SK-N-SH treated with all-trans-retinoic acid at 6 μM for 48 hours (cell line): ENCODE data around the gene CHKA.

ENCODE experiments used
- ATAC-seq: fragments of 200-7000 bp; cut with Tn5 transposase; 3 replicates; pipeline ENCODE4 v1.9.1; 2020; ENCODE audit warnings: mild to moderate bottlenecking, moderate library complexity
- ARNTL ChIP-seq: fragments of 450-650 bp; formaldehyde crosslinking; IDR thresholded peaks from 2 replicates; pipeline ENCODE4 v1.5.0; 2020; ENCODE audit warnings: low read depth, mild to moderate bottlenecking, moderate library complexity, borderline replicate concordance
- BACH2 ChIP-seq: fragments of 250-450 bp; sonication (Bioruptor Pico); IDR thresholded peaks from 2 replicates; pipeline ENCODE4 v1.9.0; 2021; ENCODE audit warnings: mild to moderate bottlenecking, borderline replicate concordance
- CSDC2 ChIP-seq: fragments of 250-450 bp; sonication (Bioruptor Pico); IDR thresholded peaks from 2 replicates; pipeline ENCODE4 v1.5.0; 2020; ENCODE audit warnings: mild to moderate bottlenecking, moderate library complexity
- GLIS3 ChIP-seq: fragments of 250-450 bp; sonication (Bioruptor Pico); IDR thresholded peaks from 2 replicates; pipeline ENCODE4 v1.5.0; 2020; ENCODE audit warnings: mild to moderate bottlenecking, moderate library complexity
- OSR1 ChIP-seq: fragments of 250-450 bp; sonication (Bioruptor Pico); IDR thresholded peaks from 2 replicates; pipeline ENCODE4 v1.8.0; 2022; ENCODE audit warnings: moderate library complexity, mild to moderate bottlenecking, inconsistent platforms
- PPARA ChIP-seq: fragments of 250-450 bp; sonication (Bioruptor Pico); IDR thresholded peaks from 2 replicates; pipeline ENCODE4 v1.5.0; 2020; ENCODE audit warnings: mild to moderate bottlenecking, borderline replicate concordance
- RARB ChIP-seq: fragments of 250-450 bp; sonication (Bioruptor Pico); IDR thresholded peaks from 2 replicates; pipeline ENCODE4 v1.8.0; 2021; ENCODE audit warnings: mild to moderate bottlenecking, moderate library complexity
- TCF4 ChIP-seq: fragments of 250-450 bp; sonication (Bioruptor Pico); IDR thresholded peaks from 2 replicates; pipeline ENCODE4 v1.8.0; 2021; ENCODE audit warnings: mild to moderate bottlenecking, moderate library complexity, borderline replicate concordance
- TOX ChIP-seq: fragments of 250-450 bp; sonication (Bioruptor Pico); IDR thresholded peaks from 2 replicates; pipeline ENCODE4 v1.8.0; 2021; ENCODE audit warnings: mild to moderate bottlenecking, moderate library complexity, borderline replicate concordance
- ZC3H10 ChIP-seq: fragments of 250-450 bp; sonication (Bioruptor Pico); IDR thresholded peaks from 2 replicates; pipeline ENCODE4 v1.5.1; 2021; ENCODE audit warnings: mild to moderate bottlenecking, moderate library complexity
- ZFP3 ChIP-seq: fragments of 250-450 bp; sonication (Bioruptor Pico); IDR thresholded peaks from 2 replicates; pipeline ENCODE4 v1.5.0; 2020; ENCODE audit warnings: mild to moderate bottlenecking, moderate library complexity
- ZFP30 ChIP-seq: fragments of 450-650 bp; formaldehyde crosslinking; IDR thresholded peaks from 2 replicates; pipeline ENCODE4 v1.5.0; 2022; ENCODE audit warnings: mild to moderate bottlenecking, moderate library complexity
- ZNF565 ChIP-seq: fragments of 450-650 bp; formaldehyde crosslinking; conservative IDR thresholded peaks from 2 replicates; pipeline ENCODE4 v1.5.0; 2020; ENCODE audit warnings: low read depth, mild to moderate bottlenecking, moderate library complexity
- ZNF70 ChIP-seq: fragments of 450-650 bp; formaldehyde crosslinking; IDR thresholded peaks from 2 replicates; pipeline ENCODE4 v1.5.0; 2020; ENCODE audit warnings: mild to moderate bottlenecking, moderate library complexity
- ZNF8 ChIP-seq: fragments of 450-650 bp; formaldehyde crosslinking; IDR thresholded peaks from 2 replicates; pipeline ENCODE4 v1.5.0; 2020; ENCODE audit warnings: mild to moderate bottlenecking, moderate library complexity
- TF ChIP-seq, protein P1 (sequence below): fragments of 250-450 bp; sonication (Bioruptor Pico); IDR thresholded peaks from 2 replicates; pipeline ENCODE4 v1.5.1; 2020; ENCODE audit warnings: low read depth, mild to moderate bottlenecking, moderate library complexity
- TF ChIP-seq, protein P2 (sequence below): fragments of 250-450 bp; sonication (Bioruptor Pico); IDR thresholded peaks from 2 replicates; pipeline ENCODE4 v1.5.1; 2021; ENCODE audit warnings: mild to moderate bottlenecking, moderate library complexity
- TF ChIP-seq, protein P3 (sequence below): fragments of 250-450 bp; sonication (Bioruptor Pico); IDR thresholded peaks from 2 replicates; pipeline ENCODE4 v1.5.0; 2020; ENCODE audit warnings: mild to moderate bottlenecking, moderate library complexity
- TF ChIP-seq, protein P4 (sequence below): fragments of 250-450 bp; sonication (Bioruptor Pico); IDR thresholded peaks from 2 replicates; pipeline ENCODE4 v1.8.0; 2020; ENCODE audit warnings: mild to moderate bottlenecking, moderate library complexity, borderline replicate concordance
- TF ChIP-seq, protein P5 (sequence below): fragments of 250-450 bp; sonication (Bioruptor Pico); IDR thresholded peaks from 2 replicates; pipeline ENCODE4 v1.8.0; 2021; ENCODE audit warnings: low read depth, mild to moderate bottlenecking, moderate library complexity, borderline replicate concordance

CHKA gene

DNA sequence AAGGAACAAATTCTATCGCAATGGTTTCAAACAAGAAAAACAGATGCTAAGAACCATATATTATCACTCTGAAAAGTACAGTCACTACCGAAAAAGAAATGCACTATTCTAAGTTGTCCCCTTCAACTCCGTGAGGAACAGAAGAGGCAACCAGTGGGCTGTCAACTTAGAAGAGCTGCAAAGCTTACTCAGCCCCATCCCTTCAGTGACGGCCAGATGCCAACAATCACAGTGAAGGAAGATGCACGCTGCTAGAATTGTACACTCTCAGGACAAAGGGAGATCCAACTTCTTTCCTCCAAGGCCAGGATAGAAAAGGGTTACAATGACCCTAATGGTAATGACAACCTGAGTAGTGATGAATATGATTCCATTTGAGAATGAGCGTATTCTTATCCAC, 38.5 kb upstream of the CHKA start:
- TF ChIP-seq ZNF565 (CRISPR knock-in tag) = no peak
- TF ChIP-seq, protein P1, sequence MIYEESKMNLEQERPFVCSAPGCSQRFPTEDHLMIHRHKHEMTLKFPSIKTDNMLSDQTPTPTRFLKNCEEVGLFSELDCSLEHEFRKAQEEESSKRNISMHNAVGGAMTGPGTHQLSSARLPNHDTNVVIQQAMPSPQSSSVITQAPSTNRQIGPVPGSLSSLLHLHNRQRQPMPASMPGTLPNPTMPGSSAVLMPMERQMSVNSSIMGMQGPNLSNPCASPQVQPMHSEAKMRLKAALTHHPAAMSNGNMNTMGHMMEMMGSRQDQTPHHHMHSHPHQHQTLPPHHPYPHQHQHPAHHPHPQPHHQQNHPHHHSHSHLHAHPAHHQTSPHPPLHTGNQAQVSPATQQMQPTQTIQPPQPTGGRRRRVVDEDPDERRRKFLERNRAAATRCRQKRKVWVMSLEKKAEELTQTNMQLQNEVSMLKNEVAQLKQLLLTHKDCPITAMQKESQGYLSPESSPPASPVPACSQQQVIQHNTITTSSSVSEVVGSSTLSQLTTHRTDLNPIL (CRISPR knock-in tag) = no peak
- TF ChIP-seq RARB (CRISPR knock-in tag) = no peak

DNA sequence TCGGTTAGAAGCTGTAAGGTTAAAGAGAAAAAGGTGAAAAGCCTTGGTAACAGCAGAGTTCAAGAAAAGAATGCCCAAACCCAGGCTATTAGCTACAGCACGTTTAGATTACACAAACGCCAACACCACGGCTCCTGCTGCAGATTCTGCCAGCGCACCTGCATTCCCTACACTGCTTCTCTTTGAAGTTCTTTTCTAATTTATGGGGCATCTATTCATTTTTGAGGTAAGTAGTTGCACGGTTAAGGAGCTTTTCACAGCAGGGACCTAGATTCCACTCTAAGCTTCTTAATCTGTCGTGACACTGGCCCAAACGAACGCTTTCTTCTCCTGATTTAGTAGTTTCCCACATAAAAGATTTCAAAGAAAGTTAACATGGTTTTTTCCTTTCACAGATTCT, 38.0 kb upstream of the CHKA start:
- TF ChIP-seq ZNF70 (CRISPR knock-in tag) (no peak), BACH2 (CRISPR knock-in tag) (no peak), RARB (CRISPR knock-in tag) (no peak), ZFP3 (CRISPR knock-in tag) (no peak), ZC3H10 (CRISPR knock-in tag) (no peak), OSR1 (no peak), CSDC2 (no peak), PPARA (CRISPR knock-in tag) (no peak), ZFP30 (CRISPR knock-in tag) (no peak), ARNTL (CRISPR knock-in tag) (no peak), ZNF8 (CRISPR knock-in tag) (no peak)
- TF ChIP-seq, protein P2, sequence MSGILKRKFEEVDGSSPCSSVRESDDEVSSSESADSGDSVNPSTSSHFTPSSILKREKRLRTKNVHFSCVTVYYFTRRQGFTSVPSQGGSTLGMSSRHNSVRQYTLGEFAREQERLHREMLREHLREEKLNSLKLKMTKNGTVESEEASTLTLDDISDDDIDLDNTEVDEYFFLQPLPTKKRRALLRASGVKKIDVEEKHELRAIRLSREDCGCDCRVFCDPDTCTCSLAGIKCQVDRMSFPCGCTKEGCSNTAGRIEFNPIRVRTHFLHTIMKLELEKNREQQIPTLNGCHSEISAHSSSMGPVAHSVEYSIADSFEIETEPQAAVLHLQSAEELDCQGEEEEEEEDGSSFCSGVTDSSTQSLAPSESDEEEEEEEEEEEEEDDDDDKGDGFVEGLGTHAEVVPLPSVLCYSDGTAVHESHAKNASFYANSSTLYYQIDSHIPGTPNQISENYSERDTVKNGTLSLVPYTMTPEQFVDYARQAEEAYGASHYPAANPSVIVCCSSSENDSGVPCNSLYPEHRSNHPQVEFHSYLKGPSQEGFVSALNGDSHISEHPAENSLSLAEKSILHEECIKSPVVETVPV (CRISPR knock-in tag) = no peak
- TF ChIP-seq, protein P3, sequence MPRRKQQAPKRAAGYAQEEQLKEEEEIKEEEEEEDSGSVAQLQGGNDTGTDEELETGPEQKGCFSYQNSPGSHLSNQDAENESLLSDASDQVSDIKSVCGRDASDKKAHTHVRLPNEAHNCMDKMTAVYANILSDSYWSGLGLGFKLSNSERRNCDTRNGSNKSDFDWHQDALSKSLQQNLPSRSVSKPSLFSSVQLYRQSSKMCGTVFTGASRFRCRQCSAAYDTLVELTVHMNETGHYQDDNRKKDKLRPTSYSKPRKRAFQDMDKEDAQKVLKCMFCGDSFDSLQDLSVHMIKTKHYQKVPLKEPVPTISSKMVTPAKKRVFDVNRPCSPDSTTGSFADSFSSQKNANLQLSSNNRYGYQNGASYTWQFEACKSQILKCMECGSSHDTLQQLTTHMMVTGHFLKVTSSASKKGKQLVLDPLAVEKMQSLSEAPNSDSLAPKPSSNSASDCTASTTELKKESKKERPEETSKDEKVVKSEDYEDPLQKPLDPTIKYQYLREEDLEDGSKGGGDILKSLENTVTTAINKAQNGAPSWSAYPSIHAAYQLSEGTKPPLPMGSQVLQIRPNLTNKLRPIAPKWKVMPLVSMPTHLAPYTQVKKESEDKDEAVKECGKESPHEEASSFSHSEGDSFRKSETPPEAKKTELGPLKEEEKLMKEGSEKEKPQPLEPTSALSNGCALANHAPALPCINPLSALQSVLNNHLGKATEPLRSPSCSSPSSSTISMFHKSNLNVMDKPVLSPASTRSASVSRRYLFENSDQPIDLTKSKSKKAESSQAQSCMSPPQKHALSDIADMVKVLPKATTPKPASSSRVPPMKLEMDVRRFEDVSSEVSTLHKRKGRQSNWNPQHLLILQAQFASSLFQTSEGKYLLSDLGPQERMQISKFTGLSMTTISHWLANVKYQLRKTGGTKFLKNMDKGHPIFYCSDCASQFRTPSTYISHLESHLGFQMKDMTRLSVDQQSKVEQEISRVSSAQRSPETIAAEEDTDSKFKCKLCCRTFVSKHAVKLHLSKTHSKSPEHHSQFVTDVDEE = no peak

More for the DNA sequence above, 38.5 kb upstream of the CHKA start:
- ATAC-seq = no peak

DNA sequence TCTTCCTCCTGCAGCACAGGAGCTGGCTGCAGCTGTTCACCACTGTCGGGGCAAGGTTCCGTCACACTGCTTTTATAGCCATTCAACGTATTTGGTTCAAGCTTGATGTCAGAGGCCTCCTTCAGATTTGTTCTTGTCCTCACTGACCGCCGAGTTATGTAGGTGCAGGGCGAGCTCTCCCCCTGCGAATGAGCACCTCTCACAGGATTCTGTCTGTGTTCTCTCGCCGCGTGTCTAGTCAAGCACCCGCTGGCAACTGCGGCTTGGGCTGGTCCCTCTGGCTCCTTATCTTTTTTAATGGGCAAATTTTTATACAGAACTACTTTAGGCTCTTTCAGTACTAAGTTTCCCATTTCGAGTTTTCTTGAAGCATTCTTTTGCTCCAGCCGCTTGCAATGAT, 37.4 kb upstream of the CHKA start:
- ATAC-seq = no peak
- no peak for TF ChIP-seq RARB (CRISPR knock-in tag)
- TF ChIP-seq, all 23 proteins: peak for 0

More for the DNA sequence above, 38.0 kb upstream of the CHKA start:
- ATAC-seq = no peak

DNA sequence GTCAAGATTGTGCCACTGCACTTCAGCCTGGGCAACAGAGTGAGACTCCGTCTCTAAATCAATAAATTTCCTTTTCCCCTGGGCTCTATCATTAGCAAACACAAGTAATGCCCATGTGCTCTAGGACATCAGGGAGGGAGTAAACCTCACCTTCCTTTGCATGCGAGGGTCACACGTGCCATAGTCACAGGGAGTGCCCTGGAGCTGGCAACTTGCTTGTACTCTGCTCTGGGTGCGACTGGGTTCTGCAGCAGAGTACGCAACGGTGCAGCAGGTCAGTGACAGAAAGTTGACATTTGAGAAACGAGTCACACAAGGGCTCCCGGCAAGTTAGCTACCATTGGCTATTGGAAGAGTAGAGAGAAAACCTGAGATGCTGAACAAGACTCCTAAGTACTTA, 32.6 kb upstream of the CHKA start:
- ATAC-seq = no peak
- TF ChIP-seq ZNF8 (CRISPR knock-in tag) (no peak), TOX (CRISPR knock-in tag) (no peak), PPARA (CRISPR knock-in tag) (no peak), CSDC2 (no peak), OSR1 (no peak), ZFP30 (CRISPR knock-in tag) (no peak), ARNTL (CRISPR knock-in tag) (no peak), TCF4 (CRISPR knock-in tag) (no peak), ZFP3 (CRISPR knock-in tag) (no peak), GLIS3 (CRISPR knock-in tag) (no peak)
- TF ChIP-seq, protein P2 (CRISPR knock-in tag) = no peak
- TF ChIP-seq, protein P4, sequence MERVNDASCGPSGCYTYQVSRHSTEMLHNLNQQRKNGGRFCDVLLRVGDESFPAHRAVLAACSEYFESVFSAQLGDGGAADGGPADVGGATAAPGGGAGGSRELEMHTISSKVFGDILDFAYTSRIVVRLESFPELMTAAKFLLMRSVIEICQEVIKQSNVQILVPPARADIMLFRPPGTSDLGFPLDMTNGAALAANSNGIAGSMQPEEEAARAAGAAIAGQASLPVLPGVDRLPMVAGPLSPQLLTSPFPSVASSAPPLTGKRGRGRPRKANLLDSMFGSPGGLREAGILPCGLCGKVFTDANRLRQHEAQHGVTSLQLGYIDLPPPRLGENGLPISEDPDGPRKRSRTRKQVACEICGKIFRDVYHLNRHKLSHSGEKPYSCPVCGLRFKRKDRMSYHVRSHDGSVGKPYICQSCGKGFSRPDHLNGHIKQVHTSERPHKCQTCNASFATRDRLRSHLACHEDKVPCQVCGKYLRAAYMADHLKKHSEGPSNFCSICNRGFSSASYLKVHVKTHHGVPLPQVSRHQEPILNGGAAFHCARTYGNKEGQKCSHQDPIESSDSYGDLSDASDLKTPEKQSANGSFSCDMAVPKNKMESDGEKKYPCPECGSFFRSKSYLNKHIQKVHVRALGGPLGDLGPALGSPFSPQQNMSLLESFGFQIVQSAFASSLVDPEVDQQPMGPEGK (CRISPR knock-in tag) = no peak
- TF ChIP-seq, protein P1 (CRISPR knock-in tag) = no peak
- TF ChIP-seq, protein P5, sequence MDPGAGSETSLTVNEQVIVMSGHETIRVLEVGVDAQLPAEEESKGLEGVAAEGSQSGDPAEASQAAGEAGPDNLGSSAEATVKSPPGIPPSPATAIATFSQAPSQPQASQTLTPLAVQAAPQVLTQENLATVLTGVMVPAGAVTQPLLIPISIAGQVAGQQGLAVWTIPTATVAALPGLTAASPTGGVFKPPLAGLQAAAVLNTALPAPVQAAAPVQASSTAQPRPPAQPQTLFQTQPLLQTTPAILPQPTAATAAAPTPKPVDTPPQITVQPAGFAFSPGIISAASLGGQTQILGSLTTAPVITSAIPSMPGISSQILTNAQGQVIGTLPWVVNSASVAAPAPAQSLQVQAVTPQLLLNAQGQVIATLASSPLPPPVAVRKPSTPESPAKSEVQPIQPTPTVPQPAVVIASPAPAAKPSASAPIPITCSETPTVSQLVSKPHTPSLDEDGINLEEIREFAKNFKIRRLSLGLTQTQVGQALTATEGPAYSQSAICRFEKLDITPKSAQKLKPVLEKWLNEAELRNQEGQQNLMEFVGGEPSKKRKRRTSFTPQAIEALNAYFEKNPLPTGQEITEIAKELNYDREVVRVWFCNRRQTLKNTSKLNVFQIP = no peak
- TF ChIP-seq, protein P3 = no peak
